GM21786 (cell line): ENCODE measurements around the gene MAP4K1.
A peak's percentile ranks its signal among the peaks of the same experiment; 100 is the strongest.
"Not testable (repeated sequence)": the region's sequence is repeated elsewhere in the genome, so short reads cannot be mapped to it uniquely, and the experiment has no call there.

ENCODE experiments used
- ATAC-seq: cut with Tn5 transposase; IDR thresholded peaks from one replicate; pipeline ENCODE4 v1.9.1; 2021; ENCODE audit not compliant: unreplicated experiment

MAP4K1 gene

DNA sequence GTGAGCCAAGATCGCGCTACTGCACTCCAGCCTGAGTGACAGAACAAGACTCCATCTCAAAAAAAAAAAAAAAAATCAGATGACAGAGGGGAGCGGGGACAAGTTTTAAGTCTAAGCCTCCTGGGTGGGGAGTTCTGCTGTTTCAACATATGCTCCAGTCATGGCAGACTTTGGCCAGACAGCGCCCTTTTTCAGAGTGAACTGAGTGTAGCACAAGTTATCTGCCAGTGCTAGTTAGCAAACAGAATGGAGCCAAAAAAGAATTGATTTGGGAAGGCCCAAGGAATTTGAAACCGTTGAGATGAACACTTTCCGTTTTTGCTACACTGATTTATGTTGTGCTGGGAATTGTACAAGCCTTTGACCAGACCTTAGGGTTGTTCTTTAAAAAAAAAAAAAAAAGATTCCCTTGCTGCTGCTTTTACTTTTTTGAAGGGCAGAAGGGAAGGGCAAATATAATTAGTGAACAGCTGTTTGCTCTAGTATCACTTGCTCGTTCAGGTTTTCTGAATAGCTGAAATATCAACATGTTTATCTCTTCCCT lies 35.3 kb upstream of the MAP4K1 start:
- no peak for ATAC-seq

DNA sequence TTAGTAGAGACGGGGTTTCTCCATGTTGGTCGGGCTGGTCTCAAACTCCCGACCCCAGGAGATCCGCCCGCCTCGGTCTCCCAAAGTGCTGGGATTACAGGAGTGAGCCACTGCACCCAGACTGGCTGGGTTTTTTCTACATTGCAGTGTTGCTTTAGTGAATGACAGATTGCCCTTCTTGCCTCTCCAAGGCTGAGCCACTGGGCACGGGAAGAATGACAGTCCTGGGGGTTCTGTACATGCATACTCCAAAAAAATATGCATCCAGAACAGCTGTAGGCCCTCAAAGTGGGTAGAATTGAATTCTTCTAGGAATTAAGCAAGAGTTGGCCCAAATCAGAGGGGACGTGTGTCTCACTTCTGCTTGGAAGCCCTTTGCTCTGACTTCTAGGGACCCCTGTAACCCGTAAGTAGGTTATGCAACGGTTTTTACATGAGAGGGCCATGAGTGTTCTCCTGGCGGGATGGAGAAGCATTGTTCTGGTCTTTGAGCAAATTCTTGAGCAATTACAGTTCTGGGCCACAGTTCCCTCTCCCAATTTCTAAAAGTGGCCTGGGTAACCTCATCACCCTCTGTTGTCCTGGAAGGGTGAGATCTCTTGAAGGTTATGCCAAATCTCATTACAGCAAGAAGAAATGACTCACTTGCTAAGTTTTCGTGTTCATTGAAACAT lies 33.3 kb upstream of the MAP4K1 start:
- ATAC-seq, result no peak

DNA sequence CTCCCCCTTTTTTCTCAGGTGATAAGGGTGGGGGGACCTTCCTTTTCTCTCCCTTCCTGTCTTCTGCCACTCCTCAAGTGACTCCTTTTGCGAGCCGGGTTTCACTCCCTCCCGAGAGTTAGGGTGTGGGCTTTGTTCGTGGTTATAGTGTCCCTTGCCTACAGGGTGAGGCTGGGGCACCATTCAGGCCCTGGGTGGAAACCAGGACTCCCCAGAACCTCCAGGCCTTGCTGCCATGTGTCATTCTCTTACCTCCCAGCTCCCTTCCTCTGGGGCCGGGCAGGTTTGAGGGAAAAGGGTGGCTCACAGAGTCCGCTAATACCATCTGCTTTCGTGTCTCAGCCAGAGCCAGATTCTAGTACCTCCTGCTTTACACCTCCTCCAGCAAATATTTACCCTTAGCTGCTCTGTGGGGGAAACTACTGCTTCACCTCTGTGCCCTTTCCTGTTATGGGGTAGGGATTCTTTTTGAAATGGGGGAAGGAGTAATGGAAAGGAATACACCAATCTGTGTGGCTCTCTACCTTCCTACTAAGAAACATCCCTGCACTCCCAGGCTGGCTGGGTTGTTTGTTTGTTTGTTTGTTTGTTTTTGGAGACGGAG lies 32.5 kb upstream of the MAP4K1 start:
- no peak for ATAC-seq

DNA sequence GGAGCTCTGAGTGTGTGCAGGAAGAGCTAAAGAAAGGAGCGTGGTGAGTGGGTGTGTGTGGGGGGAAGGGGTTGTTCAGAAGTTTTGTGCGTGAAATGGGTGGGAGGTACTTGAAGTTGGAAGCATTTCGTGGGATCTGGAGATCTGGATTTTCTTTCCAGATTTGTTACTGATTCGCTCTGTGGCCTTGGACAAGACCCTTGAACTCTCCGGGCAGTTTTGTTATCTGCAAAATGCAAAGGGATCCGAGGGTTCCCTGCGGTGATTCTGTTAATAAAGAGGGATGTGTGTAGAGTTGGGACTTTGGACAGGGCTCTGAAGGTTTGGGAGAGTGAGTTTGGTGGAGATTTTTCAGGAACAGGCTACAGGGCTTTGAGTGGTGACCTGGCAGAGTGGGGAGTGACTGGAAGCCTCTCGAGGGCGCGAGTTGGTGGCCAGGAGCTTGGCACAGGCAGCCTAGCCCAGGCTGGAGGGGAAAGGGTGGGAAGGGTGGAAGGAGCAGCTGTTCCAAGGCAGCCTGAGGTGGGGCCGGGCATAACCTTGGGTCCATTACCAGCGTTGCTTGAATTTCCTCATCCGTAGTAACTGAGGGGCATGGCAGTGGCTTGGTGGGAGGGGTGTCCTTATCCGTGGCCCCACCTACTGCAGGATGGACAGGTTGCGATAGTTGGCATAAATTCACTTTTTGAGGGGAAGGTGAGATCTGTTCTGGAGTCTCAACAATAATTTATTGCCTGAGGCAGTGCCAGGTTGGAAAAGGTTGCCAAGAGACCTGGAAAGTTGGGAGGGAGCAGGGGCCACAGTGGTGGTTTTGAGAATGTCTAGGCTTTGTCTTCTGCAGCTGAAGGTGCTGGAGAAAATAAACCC lies 31.8 kb upstream of the MAP4K1 start:
- ATAC-seq, result no peak

DNA sequence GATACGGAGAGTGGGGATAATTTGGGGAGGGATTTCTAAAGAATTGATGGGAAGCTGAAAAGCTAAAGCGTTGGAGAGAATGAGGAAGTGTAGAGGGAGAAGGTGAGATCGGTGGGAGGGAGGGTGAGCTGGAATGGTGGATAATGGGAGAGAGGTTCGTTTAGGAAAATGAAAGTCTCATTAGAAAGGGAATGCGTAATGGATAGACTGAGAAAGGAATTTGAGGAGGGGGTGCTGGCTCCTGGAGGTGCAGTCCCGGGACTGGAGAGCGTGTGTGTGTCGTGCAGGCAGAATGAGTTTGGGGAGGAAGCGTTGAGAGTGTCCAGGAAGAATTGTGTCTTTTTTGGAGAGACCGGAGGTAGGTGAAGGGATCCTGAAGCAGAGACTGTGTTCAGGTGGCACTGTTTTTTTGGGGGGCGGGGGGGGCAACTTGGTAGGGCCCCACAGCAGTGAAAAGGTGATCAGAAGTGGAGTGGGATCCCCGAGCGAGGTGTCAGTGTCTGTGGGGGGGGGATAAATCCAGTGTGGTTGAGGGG lies 31.1 kb upstream of the MAP4K1 start:
- no peak for ATAC-seq

DNA sequence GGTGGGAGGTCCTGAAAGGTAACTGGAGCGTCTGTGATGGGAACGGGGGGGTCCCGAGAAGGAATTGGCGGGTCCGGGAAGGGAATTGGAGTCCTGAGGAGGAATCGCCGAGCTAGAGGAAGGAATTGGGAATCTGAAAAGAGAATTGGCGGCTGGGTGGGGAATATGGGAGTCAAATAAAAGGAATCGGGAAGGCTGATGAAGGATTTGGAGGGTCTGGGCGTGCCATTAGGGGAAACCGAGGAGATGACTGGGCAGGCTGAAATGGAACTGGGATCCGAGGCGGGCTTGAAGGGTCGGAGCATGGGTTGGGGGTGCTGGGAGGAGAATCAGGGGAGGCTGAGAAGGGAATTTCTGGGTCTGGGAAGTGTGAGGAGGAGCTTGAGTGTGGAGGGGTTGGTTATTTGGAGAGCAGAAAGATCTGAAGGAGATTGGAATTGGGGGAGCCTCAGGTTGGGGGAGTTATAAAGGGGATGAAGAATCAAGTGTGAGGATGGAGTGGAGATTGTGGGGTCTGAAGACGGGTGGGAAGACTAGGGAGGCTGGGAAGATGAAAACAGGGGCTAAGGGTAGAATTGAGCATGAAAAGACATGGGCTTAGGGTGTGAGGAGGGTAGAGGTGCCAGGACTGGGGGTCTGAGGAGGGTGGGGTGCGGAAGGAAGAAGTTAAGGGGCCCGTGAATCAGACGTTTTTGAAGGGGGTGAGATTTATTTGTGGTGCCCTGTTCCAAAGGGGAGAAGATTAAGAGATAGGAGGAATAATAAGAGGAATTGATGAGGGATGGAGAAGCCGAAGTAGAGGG lies 30.4 kb upstream of the MAP4K1 start:
- no peak for ATAC-seq

DNA sequence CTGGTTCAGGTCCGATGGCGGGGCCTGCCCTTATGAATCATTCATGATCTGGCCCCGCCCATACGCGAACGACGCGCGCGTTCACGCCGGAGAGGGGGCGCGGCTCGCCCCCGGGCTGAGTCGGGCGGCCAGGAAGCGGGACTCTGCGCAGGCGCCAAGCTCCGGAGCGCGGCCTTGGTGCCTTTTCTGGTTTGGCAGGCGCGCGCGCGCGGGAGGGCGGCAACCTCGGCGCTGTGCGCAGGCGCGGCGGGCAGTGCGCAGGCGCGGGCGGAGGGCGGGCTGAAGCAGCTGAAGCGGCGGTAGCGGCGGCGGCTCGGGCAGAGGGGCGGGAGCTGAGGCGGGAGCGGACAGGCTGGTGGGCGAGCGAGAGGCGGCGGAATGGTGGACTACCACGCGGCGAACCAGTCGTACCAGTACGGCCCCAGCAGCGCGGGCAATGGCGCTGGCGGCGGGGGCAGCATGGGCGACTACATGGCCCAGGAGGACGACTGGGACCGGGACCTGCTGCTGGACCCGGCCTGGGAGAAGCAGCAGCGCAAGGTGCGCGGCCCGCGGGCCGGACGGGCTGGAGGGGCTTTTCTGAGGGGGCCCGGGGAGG lies 29.7 kb upstream of the MAP4K1 start, which contains the start of gene ACTN4:
TSS of gene ACTN4 (plus strand) at position 282 of the 598 bp plus-strand sequence. CDS start at position 379, 97 bp downstream.
- ATAC-seq, result peak; percentile 84

DNA sequence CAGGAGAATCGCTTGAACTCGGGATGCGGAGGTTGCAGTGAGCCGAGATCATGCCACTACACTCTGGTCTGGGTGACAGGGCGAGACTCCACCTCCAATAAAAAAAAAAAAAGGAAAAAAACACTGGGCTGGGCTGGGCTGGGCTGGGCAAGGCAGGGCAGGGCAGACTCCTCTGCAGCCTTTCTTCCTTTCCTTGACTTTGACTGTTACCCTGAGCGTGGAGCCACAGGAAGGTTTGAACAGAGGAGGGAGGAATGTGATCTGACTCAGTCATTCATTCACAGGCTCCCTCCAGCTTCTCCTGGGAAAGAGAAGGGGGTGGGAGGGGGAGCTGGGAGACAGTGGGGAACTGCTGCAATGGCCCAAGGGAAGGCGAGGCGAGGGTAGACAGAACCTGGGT lies 27.0 kb upstream of the MAP4K1 start:
- no peak for ATAC-seq

DNA sequence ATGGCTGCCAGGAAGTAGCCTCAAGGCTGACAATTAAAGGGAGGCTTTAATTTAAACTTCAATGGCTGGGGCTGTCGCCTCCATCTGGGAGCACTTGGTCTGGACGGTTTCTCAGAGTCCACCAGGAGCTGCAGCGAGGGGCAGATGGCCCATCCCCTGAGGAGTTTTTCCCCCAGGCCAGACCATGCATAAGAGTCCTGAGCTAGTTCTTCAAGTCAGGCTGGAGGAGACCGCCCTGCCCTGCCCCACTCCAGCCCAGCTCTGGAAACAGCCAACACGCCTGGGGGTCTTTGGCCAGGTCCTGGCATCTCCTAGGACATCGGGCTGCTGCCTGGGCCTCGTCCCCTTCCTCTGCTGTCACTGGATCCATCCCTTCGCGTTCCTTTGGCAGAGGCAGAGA lies 24.4 kb upstream of the MAP4K1 start:
- no peak for ATAC-seq

DNA sequence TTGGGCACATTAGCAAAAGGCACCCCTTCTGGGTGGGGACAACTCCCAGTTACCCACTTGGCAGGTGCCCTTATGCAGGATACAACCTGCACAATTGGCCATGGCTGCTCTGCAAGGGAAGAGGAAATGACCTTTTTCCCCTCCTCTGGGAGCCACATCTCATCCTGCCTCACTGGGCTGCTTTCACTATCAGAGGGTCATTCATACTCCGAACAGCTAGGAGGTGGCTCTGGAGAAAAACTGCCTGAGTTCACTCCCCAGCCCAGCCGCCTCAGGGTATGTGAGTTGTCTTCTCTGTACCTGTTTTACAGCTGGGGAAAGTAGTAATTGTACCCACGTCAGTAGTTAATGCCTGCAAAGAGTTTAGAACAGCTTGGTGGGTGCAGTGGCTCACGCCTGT lies 22.6 kb upstream of the MAP4K1 start:
- no peak for ATAC-seq

DNA sequence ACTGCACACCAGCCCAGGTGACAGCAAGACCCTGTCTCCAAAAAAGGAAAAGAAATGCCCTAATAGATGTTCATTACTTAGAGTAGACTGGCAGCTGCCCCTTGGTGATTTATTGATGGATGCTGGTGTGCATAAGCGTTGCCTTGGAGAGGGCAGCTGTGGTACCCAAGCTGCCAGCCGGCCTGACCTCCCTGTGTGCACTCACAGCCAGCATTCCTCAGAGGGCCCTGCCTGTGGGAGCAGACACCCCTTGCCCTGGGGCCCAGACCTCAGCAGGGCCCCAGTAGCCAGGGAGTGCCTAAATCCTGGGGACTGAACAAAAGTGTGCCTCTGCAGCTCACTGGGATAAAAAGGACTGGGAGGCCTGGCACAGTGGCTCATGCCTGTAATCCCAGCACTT lies 21.9 kb upstream of the MAP4K1 start:
- ATAC-seq, result no peak

DNA sequence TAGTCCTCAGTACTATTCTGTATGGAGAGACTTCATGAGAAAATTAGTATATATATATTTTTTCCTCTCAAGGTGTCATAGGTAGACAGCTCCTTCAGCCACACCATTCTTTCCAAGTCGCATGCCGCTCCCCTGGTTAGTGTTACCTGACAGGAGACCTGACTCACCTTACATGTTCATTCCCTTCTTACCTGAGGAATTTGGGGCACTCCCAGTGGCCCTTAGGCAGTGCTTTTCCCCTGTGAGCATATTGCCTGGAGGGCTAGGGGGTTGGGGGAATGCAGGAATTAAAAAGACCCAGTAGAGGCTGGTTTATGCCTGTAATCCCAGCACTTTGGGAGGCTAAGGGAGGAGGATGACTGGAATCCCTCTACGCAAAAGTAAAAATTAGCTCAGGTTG lies 20.7 kb upstream of the MAP4K1 start:
- no peak for ATAC-seq

DNA sequence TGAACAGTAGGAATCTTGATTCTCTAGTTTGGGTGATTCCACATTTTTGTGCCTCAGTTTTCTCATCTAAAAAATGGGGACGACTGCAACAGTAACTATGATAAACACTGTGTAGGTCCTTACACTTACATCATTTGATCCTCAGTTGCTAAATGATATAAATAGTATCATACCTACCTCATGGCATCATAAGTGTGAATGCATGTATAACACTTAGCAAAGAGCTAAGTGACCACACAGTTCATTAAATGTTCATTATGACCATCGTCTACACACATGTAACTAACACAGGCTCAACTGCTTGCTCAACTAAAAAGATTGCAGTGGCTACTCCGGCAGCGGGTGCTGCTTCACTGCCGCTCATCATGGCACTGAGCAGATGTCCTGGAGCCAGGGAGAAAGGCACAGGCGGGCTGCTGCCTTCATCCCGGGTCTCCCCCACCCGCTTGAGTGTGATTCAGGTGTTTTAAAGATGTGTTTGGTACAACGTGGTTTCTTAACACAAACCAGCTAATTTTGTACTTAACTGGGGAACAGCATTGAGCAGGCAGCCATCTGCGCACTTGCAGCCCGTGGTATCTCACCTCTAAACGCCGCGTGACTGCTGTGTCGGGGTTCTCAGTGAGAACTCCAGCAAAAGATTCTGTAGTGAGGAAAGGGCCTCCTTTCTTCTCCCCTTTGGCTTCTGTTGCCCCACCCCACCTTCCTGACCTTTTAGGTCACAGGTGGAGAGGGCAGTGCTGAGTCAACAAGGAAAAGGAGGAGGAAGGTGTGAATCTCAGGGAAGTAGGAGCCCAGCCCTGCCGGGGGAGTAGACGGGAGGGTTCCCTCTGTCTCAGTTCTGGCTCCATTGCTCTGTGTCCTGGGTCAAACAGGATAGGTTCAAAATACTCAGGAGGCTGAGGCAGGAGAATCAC lies 18.0 kb upstream of the MAP4K1 start:
- ATAC-seq, result no peak

DNA sequence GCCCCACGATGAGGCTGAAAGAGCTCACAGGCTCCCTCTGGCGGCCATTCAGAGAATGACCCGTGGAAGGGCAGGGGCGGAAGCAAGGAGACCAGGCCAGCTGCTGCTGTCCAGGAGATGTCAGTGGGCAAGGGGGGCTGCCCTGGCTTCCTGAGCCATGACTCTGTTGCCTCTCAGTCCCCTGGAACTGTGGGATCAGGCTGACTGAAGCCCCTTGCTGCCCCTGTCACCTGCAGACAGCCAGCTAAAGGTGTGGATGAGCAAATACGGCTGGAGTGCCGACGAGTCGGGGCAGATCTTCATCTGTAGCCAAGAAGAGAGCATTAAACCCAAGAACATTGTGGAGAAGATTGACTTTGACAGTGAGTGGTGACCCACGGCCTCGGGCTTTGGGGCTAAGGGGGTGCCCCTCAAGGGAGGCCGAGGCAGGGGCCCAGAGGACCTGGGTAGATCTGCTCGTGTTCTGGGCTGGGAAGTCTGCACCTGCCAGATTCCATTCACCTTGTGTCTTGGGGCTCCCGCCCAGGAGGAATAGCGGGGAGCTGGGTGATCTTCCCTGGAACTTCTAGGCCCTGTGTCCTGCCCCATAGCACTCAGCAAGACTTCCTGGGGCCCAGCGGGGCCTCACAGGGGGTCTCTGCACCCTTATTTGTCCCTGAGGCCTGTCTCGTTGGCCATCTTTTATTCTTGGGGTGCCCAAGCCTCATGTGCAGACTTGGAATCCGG lies 17.2 kb upstream of the MAP4K1 start:
- no peak for ATAC-seq

DNA sequence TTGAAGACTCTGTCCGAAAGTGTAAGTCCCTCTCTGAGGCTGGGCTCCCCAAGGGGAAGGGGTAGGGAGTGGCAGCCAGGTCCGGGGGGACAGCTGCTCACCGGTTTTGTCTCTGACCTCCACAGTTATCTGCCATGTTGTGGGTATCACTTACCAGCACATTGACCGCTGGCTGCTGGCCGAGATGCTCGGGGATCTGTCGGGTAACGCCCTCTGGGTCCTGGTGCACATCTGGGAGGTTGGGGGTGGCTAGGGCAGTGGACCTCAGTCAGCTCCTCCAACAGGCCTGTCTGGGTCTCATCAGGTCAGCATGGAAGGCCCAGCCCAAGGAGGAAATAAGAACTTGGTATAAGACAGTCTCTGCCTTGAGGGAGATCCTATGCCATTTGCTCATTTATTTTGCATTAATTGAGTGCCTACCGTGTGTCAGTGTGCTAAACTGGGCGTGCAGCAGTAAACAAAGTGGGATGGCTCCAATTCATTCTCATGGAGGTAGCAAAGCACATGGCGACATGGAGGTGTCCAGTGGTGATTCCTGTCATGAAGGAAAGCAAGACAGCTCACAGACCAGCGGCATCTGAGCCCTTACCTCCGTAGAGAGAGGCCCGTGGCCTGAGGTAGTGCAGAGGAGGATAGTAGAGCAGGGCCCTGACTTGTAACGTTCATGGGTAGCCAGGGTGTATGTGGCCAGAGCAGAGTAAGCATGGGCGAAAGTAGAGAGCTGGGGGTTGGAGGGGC lies 14.9 kb upstream of the MAP4K1 start:
- no peak for ATAC-seq

DNA sequence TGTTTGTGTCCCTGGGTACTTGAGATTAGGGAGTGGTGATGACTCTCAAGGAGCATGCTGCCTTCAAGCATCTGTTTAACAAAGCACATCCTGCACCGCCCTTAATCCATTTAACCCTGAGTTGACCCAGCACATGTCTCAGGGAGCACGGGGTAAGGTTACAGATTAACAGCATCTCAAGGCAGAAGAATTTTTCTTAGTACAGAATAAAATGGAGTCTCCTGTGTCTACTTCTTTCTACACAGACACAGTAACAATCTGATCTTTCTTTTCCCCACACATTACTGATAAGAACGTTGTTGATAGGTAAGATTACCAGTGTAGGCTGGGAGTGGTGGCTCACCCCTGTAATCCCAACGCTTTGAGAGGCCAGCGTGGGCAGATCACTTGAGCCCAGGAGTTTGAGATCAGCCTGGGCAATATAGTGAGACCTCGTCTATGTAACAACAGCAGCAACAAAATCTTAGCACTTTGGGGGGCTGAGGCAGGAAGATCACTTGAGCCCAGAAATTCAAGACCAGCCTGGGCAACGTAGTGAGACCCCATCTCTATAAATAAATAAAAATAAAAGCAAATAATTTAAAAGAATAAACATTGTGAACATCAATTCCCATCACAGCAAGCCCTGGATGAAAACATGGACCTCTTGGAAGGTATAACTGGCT lies 14.2 kb upstream of the MAP4K1 start:
- not testable (repeated sequence) for ATAC-seq

DNA sequence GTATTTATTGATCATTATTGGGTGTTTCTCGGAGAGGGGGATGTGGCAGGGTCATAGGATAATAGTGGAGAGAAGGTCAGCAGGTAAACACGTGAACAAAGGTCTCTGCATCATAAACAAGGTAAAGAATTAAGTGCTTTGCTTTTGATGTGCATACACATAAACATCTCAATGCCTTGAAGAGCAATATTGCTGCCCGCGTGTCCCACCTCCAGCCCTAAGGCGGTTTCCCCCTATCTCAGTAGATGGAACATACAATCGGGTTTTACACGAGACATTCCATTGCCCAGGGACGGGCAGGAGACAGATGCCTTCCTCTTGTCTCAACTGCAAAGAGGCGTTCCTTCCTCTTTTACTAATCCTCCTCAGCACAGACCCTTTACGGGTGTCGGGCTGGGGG lies 13.5 kb upstream of the MAP4K1 start:
- ATAC-seq, result not testable (repeated sequence)
